ENCODE measurements around the gene RIN1. TPM values are rescaled to one million over a fixed set of nuclear protein-coding genes. Genes with fewer than 3 reads are reported as not detected.
"Not testable (repeated sequence)": the region's sequence is repeated elsewhere in the genome, so short reads cannot be mapped to it uniquely, and the experiment has no call there.

The RIN1 gene
- total RNA-seq, 1 donor from 2014 or later = 9.5 TPM

- H3K27ac Mint-ChIP-seq = peak overlapping the region; percentile 77
- peak overlapping the region; percentile 93 for H3K4me3 Mint-ChIP-seq
- peak; percentile 52 for TF ChIP-seq CTCF (conservative IDR thresholded peaks at IDR 0.05)
- H3K9me3 Mint-ChIP-seq = no peaks in the 10 kb centered on the region
- DNase-seq (ENCODE audit: extremely low spot score, unreplicated experiment) = peak; percentile 86
- peaks cover 9% of the 10 kb centered on the region for H3K27me3 Mint-ChIP-seq
- H3K36me3 Mint-ChIP-seq = no peaks in the 10 kb centered on the region
- peaks cover 21% of the 10 kb centered on the region for H3K4me1 Mint-ChIP-seq (ENCODE audit: unreplicated experiment)
Measured at GRCh38 chr11:66313321-66314185, 22.7 kb downstream of the RIN1 start.

- H3K27me3 Mint-ChIP-seq = peaks cover 9% of the 10 kb centered on the region
- peaks cover 15% of the 10 kb centered on the region for H3K4me1 Mint-ChIP-seq (ENCODE audit: unreplicated experiment)
- peak overlapping the region; percentile 95 for H3K27ac Mint-ChIP-seq
- no peak for TF ChIP-seq CTCF (conservative IDR thresholded peaks at IDR 0.05)
- H3K36me3 Mint-ChIP-seq = no peaks in the 10 kb centered on the region
- H3K9me3 Mint-ChIP-seq = no peaks in the 10 kb centered on the region
- H3K4me3 Mint-ChIP-seq = peak overlapping the region; percentile 93
- DNase-seq (ENCODE audit: extremely low spot score, unreplicated experiment) = peak; percentile 99
Measured at GRCh38 chr11:66312549-66313320, 23.5 kb downstream of the RIN1 start.

GRCh38 chr11:66311965-66312548 is 24.2 kb downstream of the RIN1 start:
- Mint-ChIP-seq H3K4me1 (ENCODE audit: unreplicated experiment) (peaks cover 10% of the 10 kb centered on the region), H3K27me3 (peaks cover 15% of the 10 kb centered on the region), H3K27ac (peak overlapping the region; percentile 95), H3K36me3 (no peaks in the 10 kb centered on the region), H3K4me3 (peak overlapping the region; percentile 93), H3K9me3 (no peaks in the 10 kb centered on the region)
- TF ChIP-seq CTCF (conservative IDR thresholded peaks at IDR 0.05) = peak; percentile 89
- peak; percentile 90 for DNase-seq (ENCODE audit: extremely low spot score, unreplicated experiment)

GRCh38 chr11:66311470-66311964 is 24.7 kb downstream of the RIN1 start:
- DNase-seq (ENCODE audit: extremely low spot score, unreplicated experiment) = no peak
- H3K27ac Mint-ChIP-seq = peak overlapping the region; percentile 95
- H3K27me3 Mint-ChIP-seq = peaks cover 16% of the 10 kb centered on the region
- H3K4me1 Mint-ChIP-seq (ENCODE audit: unreplicated experiment) = peaks cover 10% of the 10 kb centered on the region
- H3K4me3 Mint-ChIP-seq = peak overlapping the region; percentile 93
- H3K9me3 Mint-ChIP-seq = no peaks in the 10 kb centered on the region
- H3K36me3 Mint-ChIP-seq = no peaks in the 10 kb centered on the region
- TF ChIP-seq CTCF (conservative IDR thresholded peaks at IDR 0.05) = no peak

GRCh38 chr11:66310803-66311440 is 25.3 kb downstream of the RIN1 start:
- H3K36me3 Mint-ChIP-seq; H3K4me3 Mint-ChIP-seq; DNase-seq (ENCODE audit: extremely low spot score, unreplicated experiment); H3K9me3 Mint-ChIP-seq; H3K4me1 Mint-ChIP-seq (ENCODE audit: unreplicated experiment); H3K27ac Mint-ChIP-seq: not testable (repeated sequence)
- H3K27me3 Mint-ChIP-seq = peaks cover 16% of the 10 kb centered on the region
